ENCODE measurements around the gene PRKCG. TPM values are rescaled to one million over a fixed set of nuclear protein-coding genes. Genes with fewer than 3 reads are reported as not detected.
A peak's percentile ranks its signal among the peaks of the same experiment; 100 is the strongest.

The PRKCG gene
- total and polyA plus RNA-seq, 7 donors, result 0.01 TPM; not detected in 6

GRCh38 chr19:53882391-53883050 lies 524 bp downstream of the PRKCG start:
- Histone ChIP-seq H3K27me3 (ENCODE audit: insufficient read depth in 3 of 3, low read length in 2 of 3) (peaks cover 0 to 57% (median 25%) of the 10 kb centered on the region in 3 donors), H3K4me3 (no peak overlapping the region), H3K9me3 (no peaks in the 10 kb centered on the region), H3K36me3 (ENCODE audit: insufficient read depth in 1 of 2, low read depth in 1 of 2) (no peaks in the 10 kb centered on the region), H3K27ac (no peak overlapping the region), H3K4me1 (no peaks in the 10 kb centered on the region)
- intact Hi-C loops (cut with DNase I), result no loop called here
- no peak for TF ChIP-seq CTCF (IDR thresholded peaks at IDR 0.05)
- DNase-seq, result peak in 1 of 2 donors; percentile 26
- WGBS, 3 donors, result 2 to 7% (median 6%) methylated on average over 18 of the region's 18 CpGs
- no peak for ATAC-seq

GRCh38 chr19:53883231-53883661 lies 1.2 kb downstream of the PRKCG start:
- TF ChIP-seq CTCF (IDR thresholded peaks at IDR 0.05), result no peak
- H3K9me3 ChIP-seq, result no peaks in the 10 kb centered on the region
- no peaks in the 10 kb centered on the region for H3K36me3 ChIP-seq (ENCODE audit: insufficient read depth in 1 of 2, low read depth in 1 of 2)
- H3K4me1 ChIP-seq, result no peaks in the 10 kb centered on the region
- ATAC-seq, result no peak
- no peak overlapping the region for H3K27ac ChIP-seq
- H3K4me3 ChIP-seq, result no peak overlapping the region
- peak in 1 of 2 donors; percentile 50 for DNase-seq
- peaks cover 0 to 57% (median 25%) of the 10 kb centered on the region in 3 donors for H3K27me3 ChIP-seq (ENCODE audit: insufficient read depth in 3 of 3, low read length in 2 of 3)
- intact Hi-C loops (cut with DNase I), result no loop called here
- 1 to 2% (median 2%) methylated on average over 7 to 19 of the region's 19 CpGs for WGBS, 3 donors

- no peak for TF ChIP-seq CTCF (IDR thresholded peaks at IDR 0.05)
- 6 to 14% (median 9%) methylated on average over 9 to 11 of the region's 11 CpGs for WGBS, 3 donors
- ATAC-seq, result no peak
- Histone ChIP-seq H3K27ac (no peak overlapping the region), H3K4me3 (no peak overlapping the region), H3K4me1 (no peaks in the 10 kb centered on the region), H3K36me3 (ENCODE audit: insufficient read depth in 1 of 2, low read depth in 1 of 2) (no peaks in the 10 kb centered on the region), H3K9me3 (no peaks in the 10 kb centered on the region), H3K27me3 (ENCODE audit: insufficient read depth in 3 of 3, low read length in 2 of 3) (peaks cover 0 to 55% (median 24%) of the 10 kb centered on the region in 3 donors)
- DNase-seq, result no peak
- intact Hi-C loops (cut with DNase I), result no loop called here
Observed at GRCh38 chr19:53883741-53884140, 1.7 kb downstream of the PRKCG start.

GRCh38 chr19:53884256-53884655 lies 2.3 kb downstream of the PRKCG start:
- ATAC-seq (no peak), DNase-seq (peak in 1 of 2 donors; percentile 30)
- H3K27ac ChIP-seq, result no peak overlapping the region
- WGBS, 3 donors, result 20 to 23% (median 21%) methylated on average over 12 of the region's 12 CpGs
- TF ChIP-seq CTCF (IDR thresholded peaks at IDR 0.05), result no peak
- no peak overlapping the region for H3K4me3 ChIP-seq
- peaks cover 0 to 49% (median 23%) of the 10 kb centered on the region in 3 donors for H3K27me3 ChIP-seq (ENCODE audit: insufficient read depth in 3 of 3, low read length in 2 of 3)
- intact Hi-C loops (cut with DNase I), result no loop called here
- no peaks in the 10 kb centered on the region for H3K4me1 ChIP-seq
- no peaks in the 10 kb centered on the region for H3K36me3 ChIP-seq (ENCODE audit: insufficient read depth in 1 of 2, low read depth in 1 of 2)
- no peaks in the 10 kb centered on the region for H3K9me3 ChIP-seq

GRCh38 chr19:53885036-53885435 lies 3.0 kb downstream of the PRKCG start:
- intact Hi-C loops (cut with DNase I), result no loop called here
- 88 to 90% (median 90%) methylated on average over 10 of the region's 10 CpGs for WGBS, 3 donors
- Histone ChIP-seq H3K4me1 (no peaks in the 10 kb centered on the region), H3K27ac (no peak overlapping the region), H3K9me3 (no peaks in the 10 kb centered on the region), H3K27me3 (ENCODE audit: insufficient read depth in 3 of 3, low read length in 2 of 3) (peaks cover 0 to 44% (median 20%) of the 10 kb centered on the region in 3 donors), H3K36me3 (ENCODE audit: insufficient read depth in 1 of 2, low read depth in 1 of 2) (no peaks in the 10 kb centered on the region), H3K4me3 (no peak overlapping the region)
- no peak for TF ChIP-seq CTCF (IDR thresholded peaks at IDR 0.05)
- ATAC-seq (no peak), DNase-seq (peak in 1 of 2 donors; percentile 9)
